ENCODE measurements around the gene THSD4.

DNA sequence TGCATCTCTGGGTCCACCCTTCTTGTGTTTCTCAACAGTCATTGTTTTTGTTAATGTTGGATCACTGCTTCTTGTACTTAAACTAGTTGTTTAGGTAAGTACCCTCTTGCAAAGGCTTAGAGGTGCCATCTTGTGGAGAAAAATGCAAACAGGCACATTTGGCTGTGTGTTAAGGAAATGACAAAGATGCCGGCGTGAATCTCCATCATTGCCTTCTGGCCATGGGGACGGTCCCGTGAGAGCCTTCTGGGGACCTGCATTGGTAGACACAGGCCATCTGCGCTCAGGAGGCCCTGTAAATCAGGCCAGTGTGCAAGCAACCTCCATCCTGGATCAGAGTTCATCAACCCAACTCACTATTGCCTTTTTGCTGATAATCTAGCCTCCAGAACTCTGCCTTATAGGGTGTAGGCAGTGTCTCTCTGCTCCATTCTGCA is 536.5 kb downstream of the THSD4 start:
- TF ChIP-seq, protein P1, sequence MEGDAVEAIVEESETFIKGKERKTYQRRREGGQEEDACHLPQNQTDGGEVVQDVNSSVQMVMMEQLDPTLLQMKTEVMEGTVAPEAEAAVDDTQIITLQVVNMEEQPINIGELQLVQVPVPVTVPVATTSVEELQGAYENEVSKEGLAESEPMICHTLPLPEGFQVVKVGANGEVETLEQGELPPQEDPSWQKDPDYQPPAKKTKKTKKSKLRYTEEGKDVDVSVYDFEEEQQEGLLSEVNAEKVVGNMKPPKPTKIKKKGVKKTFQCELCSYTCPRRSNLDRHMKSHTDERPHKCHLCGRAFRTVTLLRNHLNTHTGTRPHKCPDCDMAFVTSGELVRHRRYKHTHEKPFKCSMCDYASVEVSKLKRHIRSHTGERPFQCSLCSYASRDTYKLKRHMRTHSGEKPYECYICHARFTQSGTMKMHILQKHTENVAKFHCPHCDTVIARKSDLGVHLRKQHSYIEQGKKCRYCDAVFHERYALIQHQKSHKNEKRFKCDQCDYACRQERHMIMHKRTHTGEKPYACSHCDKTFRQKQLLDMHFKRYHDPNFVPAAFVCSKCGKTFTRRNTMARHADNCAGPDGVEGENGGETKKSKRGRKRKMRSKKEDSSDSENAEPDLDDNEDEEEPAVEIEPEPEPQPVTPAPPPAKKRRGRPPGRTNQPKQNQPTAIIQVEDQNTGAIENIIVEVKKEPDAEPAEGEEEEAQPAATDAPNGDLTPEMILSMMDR (IDR thresholded peaks at IDR 0.05) = peak in 2 of 4 experiments; percentile 24 to 35
- TF ChIP-seq EP300 (IDR thresholded peaks at IDR 0.05) (no peak), POLR2AphosphoS5 (IDR thresholded peaks at IDR 0.05) (no peak), POLR2A (IDR thresholded peaks at IDR 0.05) (no peak)

Data from sigmoid colon (tissue), 4 donors.